Activated B cell treated with CpG ODN at 0.5 μM for 24 hours (primary cell): ENCODE measurements around the gene ARHGEF12. TPM values are rescaled to one million over a fixed set of nuclear protein-coding genes. Genes with fewer than 3 reads are reported as not detected.
A peak's percentile ranks its signal among the peaks of the same experiment; 100 is the strongest.

Experiments used
- ATAC-seq: fragments of 200-7000 bp; cut with Tn5 transposase; one replicate; pipeline ENCODE4 v1.10.0; 2021; ENCODE audit warnings: low read depth, mild to moderate bottlenecking, moderate library complexity
- CTCF ChIA-PET: fragments of 350-600 bp; sonication (Branson Sonifier 250); formaldehyde crosslinking; loops from one replicate; lab custom pipeline; 2021; ENCODE audit warnings: antibody characterized with exemption; lab: Charles Lee
- POLR2A ChIA-PET: fragments of 350-600 bp; sonication (Branson Sonifier 250); formaldehyde crosslinking; loops from one replicate; lab custom pipeline; 2021; ENCODE audit warnings: antibody characterized with exemption; lab: Charles Lee
- DNase-seq: peaks from one replicate; pipeline ENCODE4 v3.0.0; 2022
- H3K27ac Mint-ChIP-seq: one replicate; pipeline ENCODE4 v1.8.0; 2020; ENCODE audit warnings: mixed read lengths
- H3K27me3 Mint-ChIP-seq: one replicate; pipeline ENCODE4 v1.8.0; 2021; ENCODE audit warnings: mixed read lengths
- H3K36me3 Mint-ChIP-seq: one replicate; pipeline ENCODE4 v1.8.0; 2021; ENCODE audit warnings: low read depth, mixed read lengths
- H3K4me1 Mint-ChIP-seq: one replicate; pipeline ENCODE4 v1.8.0; 2021; ENCODE audit warnings: mixed read lengths
- H3K4me3 Mint-ChIP-seq: one replicate; pipeline ENCODE4 v1.8.0; 2020; ENCODE audit warnings: mild to moderate bottlenecking, mixed read lengths
- H3K9me3 Mint-ChIP-seq: one replicate; pipeline ENCODE4 v1.8.0; 2020; ENCODE audit warnings: mixed read lengths
- CTCF ChIP-seq: fragments of 200-600 bp; IDR thresholded peaks from one replicate; pipeline ENCODE4 v1.8.0; 2022; ENCODE audit warnings: antibody characterized with exemption, mild to moderate bottlenecking
- intact Hi-C: fragments of 100-400 bp; cut with micrococcal nuclease; formaldehyde crosslinking; loops from one replicate; pipeline ENCODE4 v1.15.1; 2024
- total RNA-seq: library from RNA; stranded (reverse); gene quantifications from 2 replicates; pipeline ENCODE4 v1.2.3, GENCODE V29; 2022

Gene ARHGEF12
- total RNA-seq, 1 donor from 2014 or later: 25.8 TPM

DNA sequence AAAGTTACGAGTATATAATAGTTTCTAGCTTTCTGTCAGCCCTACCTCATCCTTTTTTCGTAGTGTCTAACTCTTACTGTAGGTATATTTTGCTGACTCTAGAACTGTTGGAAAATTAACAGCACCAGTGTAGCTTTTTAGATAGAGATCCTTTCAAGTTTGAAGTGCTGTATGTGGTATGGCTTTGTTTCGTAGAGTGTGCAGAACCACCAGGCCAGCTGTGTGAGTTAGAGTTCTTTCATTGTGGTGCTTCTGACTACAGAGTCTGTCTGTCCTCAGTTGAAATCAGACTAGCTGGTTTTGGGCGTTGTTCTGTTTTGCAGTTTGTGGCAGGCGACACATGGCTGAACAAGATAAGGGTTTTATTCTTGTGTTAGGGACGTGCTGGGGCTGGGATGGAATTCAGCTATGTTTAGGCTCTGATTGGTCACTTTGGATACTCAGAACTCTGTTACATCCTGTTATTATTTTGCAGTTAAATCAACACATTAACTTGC is 3.2 kb downstream of the ARHGEF12 start:
- ChIA-PET POLR2A (interaction anchor here (0.5 kb wide), 1 partner anchor 869 kb away, joined by 5 read pairs; no protein-coding TSS in a partner anchor), CTCF (interaction anchor here (0.7 kb wide), 1 partner anchor 346 kb away, joined by 3 read pairs; no protein-coding TSS in a partner anchor)
- no peak for DNase-seq
- Mint-ChIP-seq H3K4me3 (no peak overlapping the region), H3K4me1 (peaks cover 48% of the 10 kb centered on the region), H3K9me3 (peaks cover 1% of the 10 kb centered on the region), H3K27ac (no peak overlapping the region), H3K27me3 (peaks cover 36% of the 10 kb centered on the region), H3K36me3 (peaks cover 2% of the 10 kb centered on the region)
- intact Hi-C loops: loop anchor here (5.0 to 10.0 kb wide), 5 partner anchors 93 to 1253 kb away; partner anchors contain the start of genes SC5D and TBCEL
- no peak for TF ChIP-seq CTCF
- no peak for ATAC-seq

GRCh38 chr11:120340529-120340928 is 4.3 kb downstream of the ARHGEF12 start:
- ChIA-PET POLR2A (no interaction called here), CTCF (no interaction called here)
- peaks cover 40% of the 10 kb centered on the region for H3K27me3 Mint-ChIP-seq
- DNase-seq (no peak), ATAC-seq (no peak)
- H3K4me3 Mint-ChIP-seq: no peak overlapping the region
- H3K36me3 Mint-ChIP-seq: peaks cover 2% of the 10 kb centered on the region
- intact Hi-C loops: loop anchor here (10.0 kb wide), 2 partner anchors 586 to 1234 kb away; no protein-coding TSS in a partner anchor
- H3K9me3 Mint-ChIP-seq: peaks cover 1% of the 10 kb centered on the region
- no peak overlapping the region for H3K27ac Mint-ChIP-seq
- no peak for TF ChIP-seq CTCF
- peaks cover 50% of the 10 kb centered on the region for H3K4me1 Mint-ChIP-seq

DNA sequence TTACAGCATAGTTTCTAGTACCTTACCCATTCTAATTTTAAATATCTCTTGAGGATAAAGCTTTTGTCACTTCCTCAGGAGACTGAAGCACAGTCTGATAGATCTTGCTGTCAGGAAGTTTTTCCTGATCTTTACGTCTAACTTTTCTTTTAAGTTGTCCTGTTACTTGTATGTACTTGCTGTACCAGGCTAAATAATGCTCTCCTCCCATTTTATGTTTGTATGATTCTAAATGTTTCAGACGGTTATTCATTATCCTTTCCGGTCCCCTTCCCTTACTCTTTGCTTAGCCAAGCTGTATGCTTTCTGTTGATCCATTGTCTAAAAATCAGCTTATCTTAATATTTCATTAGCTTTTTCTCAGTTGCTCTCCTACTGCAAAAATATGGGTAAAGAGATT is 6.0 kb downstream of the ARHGEF12 start:
- ChIA-PET POLR2A (interaction anchor here (0.5 kb wide), 1 partner anchor 103 kb away, joined by 3 read pairs; no protein-coding TSS in a partner anchor), CTCF (no interaction called here)
- peaks cover 1% of the 10 kb centered on the region for H3K9me3 Mint-ChIP-seq
- TF ChIP-seq CTCF: no peak
- no peak overlapping the region for H3K4me3 Mint-ChIP-seq
- intact Hi-C loops: loop anchor here (10.0 kb wide), 2 partner anchors 587 to 1233 kb away; no protein-coding TSS in a partner anchor
- peaks cover 52% of the 10 kb centered on the region for H3K4me1 Mint-ChIP-seq
- H3K36me3 Mint-ChIP-seq: no peaks in the 10 kb centered on the region
- H3K27me3 Mint-ChIP-seq: peaks cover 48% of the 10 kb centered on the region
- DNase-seq (no peak), ATAC-seq (no peak)
- no peak overlapping the region for H3K27ac Mint-ChIP-seq

GRCh38 chr11:120342678-120343077 is 6.5 kb downstream of the ARHGEF12 start:
- intact Hi-C loops: loop anchor here (10.0 kb wide), 2 partner anchors 588 to 1232 kb away; no protein-coding TSS in a partner anchor
- ChIA-PET POLR2A (no interaction called here), CTCF (no interaction called here)
- H3K9me3 Mint-ChIP-seq: peaks cover 1% of the 10 kb centered on the region
- H3K27me3 Mint-ChIP-seq: peaks cover 47% of the 10 kb centered on the region
- no peak overlapping the region for H3K27ac Mint-ChIP-seq
- H3K4me3 Mint-ChIP-seq: no peak overlapping the region
- H3K4me1 Mint-ChIP-seq: peaks cover 50% of the 10 kb centered on the region
- H3K36me3 Mint-ChIP-seq: no peaks in the 10 kb centered on the region
- no peak for DNase-seq
- no peak for TF ChIP-seq CTCF
- no peak for ATAC-seq

- Mint-ChIP-seq H3K27me3 (peaks cover 45% of the 10 kb centered on the region), H3K9me3 (no peaks in the 10 kb centered on the region), H3K27ac (no peak overlapping the region), H3K4me3 (peak overlapping the region; percentile 28), H3K36me3 (no peaks in the 10 kb centered on the region), H3K4me1 (peaks cover 45% of the 10 kb centered on the region)
- CTCF ChIA-PET: no interaction called here
- intact Hi-C loops: loop anchor here (10.0 kb wide), 2 partner anchors 589 to 1231 kb away; no protein-coding TSS in a partner anchor
- TF ChIP-seq CTCF: no peak
- POLR2A ChIA-PET: no interaction called here
- ATAC-seq: peak; percentile 67
- no peak for DNase-seq
Measured at GRCh38 chr11:120343429-120343828, 7.2 kb downstream of the ARHGEF12 start.
